Vagina (tissue), 2 donors: ENCODE measurements around the gene DTL. TPM values are rescaled to one million over a fixed set of nuclear protein-coding genes. Genes with fewer than 3 reads are reported as not detected.

Experiments used
- DNase-seq, 2 donors: peaks; one replicate each; pipeline ENCODE4 v3.0.0-alpha.2; 2017; ENCODE audit errors: extremely low spot score in 2 of 2
- H3K27ac ChIP-seq: fragments of 200-600 bp; sonication (generic); one replicate; pipeline ENCODE4 v1.5.1; 2019
- H3K27me3 ChIP-seq: fragments of 200-600 bp; sonication (generic); one replicate; pipeline ENCODE4 v1.5.1; 2019
- H3K36me3 ChIP-seq, 2 donors: fragments of 200-600 bp; sonication (generic); one replicate each; pipeline ENCODE4 v1.5.1; 2017 to 2019
- H3K4me1 ChIP-seq: fragments of 200-600 bp; sonication (generic); one replicate; pipeline ENCODE4 v1.5.1; 2019
- H3K4me3 ChIP-seq, 2 donors: fragments of 200-600 bp; sonication (generic); 1 replicate in 1 of 2; 2 replicates in 1 of 2; pipeline ENCODE4 v1.5.1; 2016 to 2019
- H3K9me3 ChIP-seq: fragments of 200-600 bp; sonication (generic); one replicate; pipeline ENCODE4 v1.5.1; 2019
- CTCF ChIP-seq, 3 experiments: fragments of 450-650 bp in 2 of 3; fragments of 200-600 bp in 1 of 3; sonication (generic) in 1 of 3; IDR thresholded peaks; one replicate each; pipeline ENCODE4 v1.5.1; 2017 to 2019; ENCODE audit warnings: antibody characterized with exemption in 3 of 3, mild to moderate bottlenecking in 2 of 3, moderate library complexity in 2 of 3
- POLR2A ChIP-seq, 2 donors: fragments of 450-650 bp; IDR thresholded peaks; one replicate each; pipeline ENCODE4 v1.6.1; 2017; ENCODE audit warnings: antibody characterized with exemption in 2 of 2, mild to moderate bottlenecking in 2 of 2, moderate library complexity in 2 of 2
- POLR2AphosphoS5 ChIP-seq, 2 donors: sonication (generic); formaldehyde crosslinking; IDR thresholded peaks; one replicate each; pipeline ENCODE4 v1.9.0; 2017; ENCODE audit warnings: antibody characterized with exemption in 2 of 2, mild to moderate bottlenecking in 2 of 2, low read depth in 1 of 2; ENCODE audit not compliant: insufficient read depth in 1 of 2
- intact Hi-C: fragments of 100-400 bp; cut with DNase I; formaldehyde crosslinking; loops from one replicate; pipeline ENCODE4 v1.15.1; 2023
- total RNA-seq: library from RNA; depleted of rRNA; stranded (reverse); fragments of >200 nt; gene quantifications from one replicate; pipeline ENCODE4 v1.2.3, GENCODE V29; 2016

DTL gene
- total RNA-seq, 1 donor from 2014 or later = 7.4 TPM

GRCh38 chr1:212053993-212054392 lies 18.4 kb downstream of the DTL start:
- Histone ChIP-seq H3K4me3 (no peak overlapping the region), H3K27me3 (no peaks in the 10 kb centered on the region), H3K9me3 (no peaks in the 10 kb centered on the region), H3K36me3 (no peaks in the 10 kb centered on the region), H3K4me1 (no peaks in the 10 kb centered on the region), H3K27ac (no peak overlapping the region)
- TF ChIP-seq CTCF (IDR thresholded peaks at IDR 0.05) (no peak), POLR2AphosphoS5 (IDR thresholded peaks at IDR 0.05; ENCODE audit: insufficient read depth in 1 of 2, low read depth in 1 of 2) (no peak)
- intact Hi-C loops = no loop called here
- DNase-seq = no peak

GRCh38 chr1:212055333-212055732 lies 19.8 kb downstream of the DTL start:
- no peak for DNase-seq
- H3K36me3 ChIP-seq = no peaks in the 10 kb centered on the region
- intact Hi-C loops = no loop called here
- H3K4me3 ChIP-seq = no peak overlapping the region
- no peaks in the 10 kb centered on the region for H3K9me3 ChIP-seq
- H3K27me3 ChIP-seq = no peaks in the 10 kb centered on the region
- H3K4me1 ChIP-seq = no peaks in the 10 kb centered on the region
- no peak overlapping the region for H3K27ac ChIP-seq
- no peak for TF ChIP-seq POLR2A (IDR thresholded peaks at IDR 0.05)
- no peak for TF ChIP-seq CTCF (IDR thresholded peaks at IDR 0.05)
- no peak for TF ChIP-seq POLR2AphosphoS5 (IDR thresholded peaks at IDR 0.05; ENCODE audit: insufficient read depth in 1 of 2, low read depth in 1 of 2)

GRCh38 chr1:212060632-212061472 lies 25.3 kb downstream of the DTL start:
- no peaks in the 10 kb centered on the region for H3K36me3 ChIP-seq
- no peaks in the 10 kb centered on the region for H3K4me1 ChIP-seq
- intact Hi-C loops = no loop called here
- H3K27me3 ChIP-seq = no peaks in the 10 kb centered on the region
- TF ChIP-seq POLR2A (IDR thresholded peaks at IDR 0.05) = no peak
- TF ChIP-seq POLR2AphosphoS5 (IDR thresholded peaks at IDR 0.05; ENCODE audit: insufficient read depth in 1 of 2, low read depth in 1 of 2) = no peak
- no peak for TF ChIP-seq CTCF (IDR thresholded peaks at IDR 0.05)
- no peak for DNase-seq
- H3K27ac ChIP-seq = no peak overlapping the region
- H3K4me3 ChIP-seq = no peak overlapping the region
- H3K9me3 ChIP-seq = no peaks in the 10 kb centered on the region

- H3K4me1 ChIP-seq = no peaks in the 10 kb centered on the region
- no peak overlapping the region for H3K4me3 ChIP-seq
- TF ChIP-seq POLR2AphosphoS5 (IDR thresholded peaks at IDR 0.05; ENCODE audit: insufficient read depth in 1 of 2, low read depth in 1 of 2) = no peak
- TF ChIP-seq CTCF (IDR thresholded peaks at IDR 0.05) = peak in 2 of 3 experiments; percentile 50 to 61
- no peak for TF ChIP-seq POLR2A (IDR thresholded peaks at IDR 0.05)
- no peaks in the 10 kb centered on the region for H3K36me3 ChIP-seq
- no peak for DNase-seq
- no peak overlapping the region for H3K27ac ChIP-seq
- intact Hi-C loops = no loop called here
- H3K9me3 ChIP-seq = no peaks in the 10 kb centered on the region
- no peaks in the 10 kb centered on the region for H3K27me3 ChIP-seq
Measured at GRCh38 chr1:212062832-212063438, 27.4 kb downstream of the DTL start.

- Histone ChIP-seq H3K27me3 (no peaks in the 10 kb centered on the region), H3K27ac (no peak overlapping the region), H3K36me3 (no peaks in the 10 kb centered on the region), H3K9me3 (no peaks in the 10 kb centered on the region), H3K4me3 (no peak overlapping the region), H3K4me1 (no peaks in the 10 kb centered on the region)
- TF ChIP-seq CTCF (IDR thresholded peaks at IDR 0.05) (no peak), POLR2AphosphoS5 (IDR thresholded peaks at IDR 0.05; ENCODE audit: insufficient read depth in 1 of 2, low read depth in 1 of 2) (peak in 1 of 2 donors; percentile 59)
- DNase-seq = no peak
- intact Hi-C loops = no loop called here
Measured at GRCh38 chr1:212067787-212068186, 32.2 kb downstream of the DTL start.
